ENCODE data around the gene SCARB1.

DNA sequence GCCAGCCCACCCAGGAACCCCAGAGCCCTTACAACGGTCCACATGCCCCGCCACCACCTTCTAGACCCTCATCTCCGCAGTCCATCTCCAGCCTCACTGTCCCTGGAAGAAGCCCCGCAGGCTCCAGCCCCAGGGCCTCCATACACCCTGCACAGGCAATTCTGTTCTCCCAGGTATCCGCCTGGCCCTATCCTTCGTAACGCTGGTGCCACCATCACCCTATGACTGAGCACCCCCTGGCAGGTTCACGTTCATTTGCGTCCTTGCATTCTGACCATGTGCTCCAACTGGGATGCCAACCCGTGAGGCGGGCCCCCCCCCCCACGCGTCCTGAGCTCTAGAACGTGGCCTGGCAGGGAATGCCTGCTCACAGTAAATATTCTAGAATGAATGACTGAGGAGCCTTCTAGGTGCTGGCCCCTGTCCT, 675 bp upstream of the SCARB1 start:
- TF ChIP-seq, protein P1, sequence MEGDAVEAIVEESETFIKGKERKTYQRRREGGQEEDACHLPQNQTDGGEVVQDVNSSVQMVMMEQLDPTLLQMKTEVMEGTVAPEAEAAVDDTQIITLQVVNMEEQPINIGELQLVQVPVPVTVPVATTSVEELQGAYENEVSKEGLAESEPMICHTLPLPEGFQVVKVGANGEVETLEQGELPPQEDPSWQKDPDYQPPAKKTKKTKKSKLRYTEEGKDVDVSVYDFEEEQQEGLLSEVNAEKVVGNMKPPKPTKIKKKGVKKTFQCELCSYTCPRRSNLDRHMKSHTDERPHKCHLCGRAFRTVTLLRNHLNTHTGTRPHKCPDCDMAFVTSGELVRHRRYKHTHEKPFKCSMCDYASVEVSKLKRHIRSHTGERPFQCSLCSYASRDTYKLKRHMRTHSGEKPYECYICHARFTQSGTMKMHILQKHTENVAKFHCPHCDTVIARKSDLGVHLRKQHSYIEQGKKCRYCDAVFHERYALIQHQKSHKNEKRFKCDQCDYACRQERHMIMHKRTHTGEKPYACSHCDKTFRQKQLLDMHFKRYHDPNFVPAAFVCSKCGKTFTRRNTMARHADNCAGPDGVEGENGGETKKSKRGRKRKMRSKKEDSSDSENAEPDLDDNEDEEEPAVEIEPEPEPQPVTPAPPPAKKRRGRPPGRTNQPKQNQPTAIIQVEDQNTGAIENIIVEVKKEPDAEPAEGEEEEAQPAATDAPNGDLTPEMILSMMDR (IDR thresholded peaks at IDR 0.05): no peak
- TF ChIP-seq POLR2A (IDR thresholded peaks at IDR 0.05): no peak

All from body of pancreas (tissue), 4 donors.